ENCODE data around the gene SLC30A2.
A peak's percentile ranks its signal among the peaks of the same experiment; 100 is the strongest.

The SLC30A2 gene

GRCh38 chr1:26064553-26064952, 18.6 kb upstream of the SLC30A2 start:
- Histone ChIP-seq H3K4me2 (ENCODE audit: low read length) (no peak overlapping the region), H3K4ac (ENCODE audit: low read depth, low read length) (no peak overlapping the region), H3K27me3 (ENCODE audit: insufficient read depth, low read length) (no peaks in the 10 kb centered on the region), H3K36me3 (ENCODE audit: control insufficient read depth in 1 of 2, insufficient read depth in 2 of 2, low read length in 2 of 2) (no peaks in the 10 kb centered on the region), H3K79me2 (ENCODE audit: control insufficient read depth, insufficient read depth, low read length, poor library complexity) (no peaks in the 10 kb centered on the region), H3K14ac (ENCODE audit: low read length) (no peak overlapping the region), H3K4me1 (ENCODE audit: control insufficient read depth in 1 of 2, insufficient read depth in 2 of 2, low read length in 2 of 2) (peaks cover 17 to 22% of the 10 kb centered on the region in 2 experiments), H4K12ac (ENCODE audit: low read depth, low read length) (no peak overlapping the region), H3K23ac (ENCODE audit: low read length) (no peak overlapping the region), H4K91ac (ENCODE audit: low read depth, low read length) (no peak overlapping the region), H2AFZ (ENCODE audit: insufficient read depth, low read length, poor library complexity) (no peak overlapping the region), H4K8ac (ENCODE audit: low read depth, low read length) (no peak overlapping the region), H2BK120ac (ENCODE audit: insufficient read depth, low read length, poor library complexity) (no peak overlapping the region), H3K9ac (ENCODE audit: low read length) (no peak overlapping the region), H3K9me3 (ENCODE audit: insufficient read depth, low read depth, low read length) (no peaks in the 10 kb centered on the region), H3K18ac (ENCODE audit: low read length) (no peak overlapping the region), H3K27ac (ENCODE audit: low read depth, low read length) (no peak overlapping the region), H2AK5ac (ENCODE audit: low read length) (no peak overlapping the region), H3K79me1 (ENCODE audit: low read length) (no peaks in the 10 kb centered on the region), H3K4me3 (ENCODE audit: low read depth, low read length) (no peak overlapping the region), H2BK5ac (ENCODE audit: low read depth, low read length, poor library complexity) (no peak overlapping the region), H2BK12ac (ENCODE audit: low read length) (no peak overlapping the region)
- WGBS (ENCODE audit: extremely low coverage, insufficient coverage, insufficient read length): no CpG with 5 or more reads among the region's 3 CpGs
- DNase-seq: peak in 1 of 2 donors; percentile 45

- Histone ChIP-seq H3K14ac (ENCODE audit: low read length) (no peak overlapping the region), H3K9ac (ENCODE audit: low read length) (no peak overlapping the region), H2AK5ac (ENCODE audit: low read length) (no peak overlapping the region), H2AFZ (ENCODE audit: insufficient read depth, low read length, poor library complexity) (no peak overlapping the region), H3K4ac (ENCODE audit: low read depth, low read length) (no peak overlapping the region), H3K36me3 (ENCODE audit: control insufficient read depth in 1 of 2, insufficient read depth in 2 of 2, low read length in 2 of 2) (no peaks in the 10 kb centered on the region), H4K12ac (ENCODE audit: low read depth, low read length) (no peak overlapping the region), H3K23ac (ENCODE audit: low read length) (no peak overlapping the region), H2BK120ac (ENCODE audit: insufficient read depth, low read length, poor library complexity) (no peak overlapping the region), H3K4me3 (ENCODE audit: low read depth, low read length) (no peak overlapping the region), H3K79me1 (ENCODE audit: low read length) (no peaks in the 10 kb centered on the region), H3K27ac (ENCODE audit: low read depth, low read length) (no peak overlapping the region), H3K4me2 (ENCODE audit: low read length) (no peak overlapping the region), H3K4me1 (ENCODE audit: control insufficient read depth in 1 of 2, insufficient read depth in 2 of 2, low read length in 2 of 2) (peaks cover 6% of the 10 kb centered on the region in 2 experiments), H4K8ac (ENCODE audit: low read depth, low read length) (no peak overlapping the region), H2BK12ac (ENCODE audit: low read length) (no peak overlapping the region), H3K27me3 (ENCODE audit: insufficient read depth, low read length) (no peaks in the 10 kb centered on the region), H3K9me3 (ENCODE audit: insufficient read depth, low read depth, low read length) (no peaks in the 10 kb centered on the region), H4K91ac (ENCODE audit: low read depth, low read length) (no peak overlapping the region), H2BK5ac (ENCODE audit: low read depth, low read length, poor library complexity) (no peak overlapping the region), H3K79me2 (ENCODE audit: control insufficient read depth, insufficient read depth, low read length, poor library complexity) (no peaks in the 10 kb centered on the region), H3K18ac (ENCODE audit: low read length) (no peak overlapping the region)
- no CpG with 5 or more reads among the region's 12 CpGs for WGBS (ENCODE audit: extremely low coverage, insufficient coverage, insufficient read length)
- no peak for DNase-seq
Observed at GRCh38 chr1:26060832-26061574, 15.1 kb upstream of the SLC30A2 start.

- Histone ChIP-seq H4K91ac (ENCODE audit: low read depth, low read length) (no peak overlapping the region), H3K9me3 (ENCODE audit: insufficient read depth, low read depth, low read length) (no peaks in the 10 kb centered on the region), H3K14ac (ENCODE audit: low read length) (no peak overlapping the region), H3K36me3 (ENCODE audit: control insufficient read depth in 1 of 2, insufficient read depth in 2 of 2, low read length in 2 of 2) (no peaks in the 10 kb centered on the region), H2BK12ac (ENCODE audit: low read length) (no peak overlapping the region), H3K23ac (ENCODE audit: low read length) (no peak overlapping the region), H3K4ac (ENCODE audit: low read depth, low read length) (no peak overlapping the region), H3K9ac (ENCODE audit: low read length) (no peak overlapping the region), H4K8ac (ENCODE audit: low read depth, low read length) (no peak overlapping the region), H2AK5ac (ENCODE audit: low read length) (no peak overlapping the region), H2AFZ (ENCODE audit: insufficient read depth, low read length, poor library complexity) (no peak overlapping the region), H3K79me2 (ENCODE audit: control insufficient read depth, insufficient read depth, low read length, poor library complexity) (no peaks in the 10 kb centered on the region), H2BK5ac (ENCODE audit: low read depth, low read length, poor library complexity) (no peak overlapping the region), H3K79me1 (ENCODE audit: low read length) (no peaks in the 10 kb centered on the region), H3K27ac (ENCODE audit: low read depth, low read length) (no peak overlapping the region), H2BK120ac (ENCODE audit: insufficient read depth, low read length, poor library complexity) (no peak overlapping the region), H3K4me2 (ENCODE audit: low read length) (no peak overlapping the region), H3K4me1 (ENCODE audit: control insufficient read depth in 1 of 2, insufficient read depth in 2 of 2, low read length in 2 of 2) (peaks cover 2 to 3% of the 10 kb centered on the region in 2 experiments), H3K18ac (ENCODE audit: low read length) (no peak overlapping the region), H4K12ac (ENCODE audit: low read depth, low read length) (no peak overlapping the region), H3K4me3 (ENCODE audit: low read depth, low read length) (no peak overlapping the region), H3K27me3 (ENCODE audit: insufficient read depth, low read length) (no peaks in the 10 kb centered on the region)
- no CpG with 5 or more reads among the region's 7 CpGs for WGBS (ENCODE audit: extremely low coverage, insufficient coverage, insufficient read length)
- DNase-seq: no peak
Observed at GRCh38 chr1:26059906-26060305, 14.0 kb upstream of the SLC30A2 start.

- no peak overlapping the region for H2BK5ac ChIP-seq (ENCODE audit: low read depth, low read length, poor library complexity)
- no peak overlapping the region for H2BK120ac ChIP-seq (ENCODE audit: insufficient read depth, low read length, poor library complexity)
- no peak overlapping the region for H4K91ac ChIP-seq (ENCODE audit: low read depth, low read length)
- peaks cover 0 to 2% of the 10 kb centered on the region in 2 experiments for H3K4me1 ChIP-seq (ENCODE audit: control insufficient read depth in 1 of 2, insufficient read depth in 2 of 2, low read length in 2 of 2)
- no CpG with 5 or more reads among the region's 5 CpGs for WGBS (ENCODE audit: extremely low coverage, insufficient coverage, insufficient read length)
- H3K27ac ChIP-seq (ENCODE audit: low read depth, low read length): no peak overlapping the region
- H2BK12ac ChIP-seq (ENCODE audit: low read length): no peak overlapping the region
- H3K4me2 ChIP-seq (ENCODE audit: low read length): no peak overlapping the region
- no peak overlapping the region for H3K23ac ChIP-seq (ENCODE audit: low read length)
- no peak overlapping the region for H2AK5ac ChIP-seq (ENCODE audit: low read length)
- H3K4ac ChIP-seq (ENCODE audit: low read depth, low read length): no peak overlapping the region
- H4K12ac ChIP-seq (ENCODE audit: low read depth, low read length): no peak overlapping the region
- no peaks in the 10 kb centered on the region for H3K36me3 ChIP-seq (ENCODE audit: control insufficient read depth in 1 of 2, insufficient read depth in 2 of 2, low read length in 2 of 2)
- H3K79me2 ChIP-seq (ENCODE audit: control insufficient read depth, insufficient read depth, low read length, poor library complexity): no peaks in the 10 kb centered on the region
- H3K9me3 ChIP-seq (ENCODE audit: insufficient read depth, low read depth, low read length): no peaks in the 10 kb centered on the region
- H2AFZ ChIP-seq (ENCODE audit: insufficient read depth, low read length, poor library complexity): no peak overlapping the region
- no peak overlapping the region for H3K18ac ChIP-seq (ENCODE audit: low read length)
- no peak overlapping the region for H3K9ac ChIP-seq (ENCODE audit: low read length)
- no peaks in the 10 kb centered on the region for H3K79me1 ChIP-seq (ENCODE audit: low read length)
- DNase-seq: no peak
- H3K4me3 ChIP-seq (ENCODE audit: low read depth, low read length): no peak overlapping the region
- H3K27me3 ChIP-seq (ENCODE audit: insufficient read depth, low read length): no peaks in the 10 kb centered on the region
- no peak overlapping the region for H4K8ac ChIP-seq (ENCODE audit: low read depth, low read length)
- no peak overlapping the region for H3K14ac ChIP-seq (ENCODE audit: low read length)
Observed at GRCh38 chr1:26058052-26058595, 12.2 kb upstream of the SLC30A2 start.
